OCI-LY3 (cell line): ENCODE results near the gene WDR5B.

ENCODE experiments used
- H2AFZ ChIP-seq: fragments of 200-600, 300-600 bp; shearing (Covaris generic); 2 replicates; pipeline ENCODE4 v1.6.0; 2014; ENCODE audit warnings: antibody characterized with exemption, low read depth, low read length
- H3K27ac ChIP-seq: fragments of 200-600, 300-600 bp; sonication (generic); 2 replicates; pipeline ENCODE4 v1.5.1; 2014; ENCODE audit warnings: mild to moderate bottlenecking, low read length, moderate library complexity, mixed read lengths
- H3K27me3 ChIP-seq: fragments of 200-600, 300-600 bp; sonication (generic); 2 replicates; pipeline ENCODE4 v1.6.1; 2014; ENCODE audit warnings: low read depth, low read length, mixed read lengths
- H3K36me3 ChIP-seq: fragments of 200-600, 300-600 bp; sonication (generic); replicated peaks from 2 replicates; pipeline ENCODE3; 2014; ENCODE audit warnings: low read depth, low read length, mixed read lengths
- H3K4me1 ChIP-seq: fragments of 300-600, 200-600 bp; sonication (generic); 2 replicates; pipeline ENCODE4 v1.6.1; 2014; ENCODE audit warnings: low read length, mixed read lengths
- H3K4me2 ChIP-seq: fragments of 200-600, 300-600 bp; sonication (generic); 2 replicates; pipeline ENCODE4 v1.6.1; 2014; ENCODE audit warnings: low read length, mixed read lengths
- H3K4me3 ChIP-seq: fragments of 300-600, 200-600 bp; sonication (generic); 2 replicates; pipeline ENCODE4 v1.5.1; 2014; ENCODE audit warnings: antibody characterized with exemption, mild to moderate bottlenecking, low read length, moderate library complexity
- H3K79me2 ChIP-seq: fragments of 300-600, 200-600 bp; shearing (Covaris generic); 2 replicates; pipeline ENCODE4 v1.6.1; 2014; ENCODE audit warnings: mild to moderate bottlenecking, low read length, mixed read lengths
- H3K9ac ChIP-seq: fragments of 300-600, 200-600 bp; shearing (Covaris generic); 2 replicates; pipeline ENCODE4 v1.6.0; 2014; ENCODE audit warnings: mild to moderate bottlenecking, low read length, moderate library complexity
- H3K9me3 ChIP-seq: fragments of 200-600, 300-600 bp; shearing (Covaris generic); 2 replicates; pipeline ENCODE4 v1.6.1; 2014; ENCODE audit warnings: low read length, mixed read lengths; ENCODE audit not compliant: insufficient read depth
- H4K20me1 ChIP-seq: fragments of 200-600, 300-600 bp; sonication (generic); 2 replicates; pipeline ENCODE4 v1.6.1; 2016; ENCODE audit warnings: low read length, mixed read lengths; ENCODE audit not compliant: insufficient read depth
- CTCF ChIP-seq: fragments of 200-600, 300-600 bp; sonication (generic); IDR thresholded peaks from 2 replicates; pipeline ENCODE4 v1.5.1; 2014; ENCODE audit warnings: antibody characterized with exemption, low read length, low read depth
- EZH2phosphoT487 ChIP-seq: fragments of 200-600 bp; shearing (Covaris generic); IDR thresholded peaks from 2 replicates; pipeline ENCODE4 v1.6.1; 2018; ENCODE audit warnings: antibody characterized with exemption, mixed run types, low read depth

WDR5B gene

GRCh38 chr3:122415762-122416654 is at the start of gene WDR5B:
Gene WDR5B (minus strand): TSS chr3:122416062. CDS start chr3:122415528, 534 bp downstream.
- Histone ChIP-seq H3K4me3 (peak within 1 kb of the TSS; percentile 92), H3K36me3 (peaks cover 11% of the 10 kb centered on the region), H3K4me2 (peak within 1 kb of the TSS; percentile 95), H4K20me1 (no peaks in the 10 kb centered on the region), H3K4me1 (peaks cover 12% of the 10 kb centered on the region), H3K9me3 (no peaks in the 10 kb centered on the region), H3K27ac (peak within 1 kb of the TSS; percentile 77), H3K79me2 (peaks cover 47% of the 10 kb centered on the region), H3K9ac (peak within 1 kb of the TSS; percentile 88), H2AFZ (peak within 1 kb of the TSS; percentile 86), H3K27me3 (no peaks in the 10 kb centered on the region)
- TF ChIP-seq CTCF (no peak; the same call in 1 of the 2 replicates), EZH2phosphoT487 (no peak)

- no peaks in the 10 kb centered on the region for H4K20me1 ChIP-seq
- peaks cover 38% of the 10 kb centered on the region for H3K4me1 ChIP-seq
- no peak overlapping the region for H2AFZ ChIP-seq
- peaks cover 9% of the 10 kb centered on the region for H3K36me3 ChIP-seq
- H3K9ac ChIP-seq = no peak overlapping the region
- H3K4me3 ChIP-seq = no peak overlapping the region
- H3K27ac ChIP-seq = peak overlapping the region; percentile 38; the same call in 1 of the 2 replicates
- TF ChIP-seq EZH2phosphoT487 (no peak), CTCF (no peak)
- H3K79me2 ChIP-seq = peaks cover 28% of the 10 kb centered on the region
- no peaks in the 10 kb centered on the region for H3K9me3 ChIP-seq
- H3K4me2 ChIP-seq = peak overlapping the region; percentile 20; the same call in 1 of the 2 replicates
- no peaks in the 10 kb centered on the region for H3K27me3 ChIP-seq
These were observed 48.8 kb upstream of the WDR5B start for GRCh38 chr3:122464659-122465058.

GRCh38 chr3:122462406-122462805 is 46.5 kb upstream of the WDR5B start:
- Histone ChIP-seq H3K4me3 (no peak overlapping the region), H3K79me2 (peaks cover 7% of the 10 kb centered on the region), H4K20me1 (no peaks in the 10 kb centered on the region), H3K36me3 (peaks cover 27% of the 10 kb centered on the region), H2AFZ (no peak overlapping the region), H3K4me1 (peaks cover 16% of the 10 kb centered on the region), H3K9ac (no peak overlapping the region), H3K27me3 (no peaks in the 10 kb centered on the region), H3K27ac (no peak overlapping the region), H3K4me2 (no peak overlapping the region), H3K9me3 (no peaks in the 10 kb centered on the region)
- TF ChIP-seq CTCF (no peak), EZH2phosphoT487 (no peak)

- Histone ChIP-seq H3K27me3 (no peaks in the 10 kb centered on the region), H3K36me3 (peaks cover 32% of the 10 kb centered on the region), H4K20me1 (no peaks in the 10 kb centered on the region), H3K4me3 (no peak overlapping the region), H3K9me3 (no peaks in the 10 kb centered on the region), H3K27ac (no peak overlapping the region), H3K4me2 (no peak overlapping the region), H3K9ac (no peak overlapping the region), H3K79me2 (peaks cover 3% of the 10 kb centered on the region; the same call in 1 of the 2 replicates), H2AFZ (no peak overlapping the region), H3K4me1 (peaks cover 14% of the 10 kb centered on the region)
- TF ChIP-seq CTCF = no peak
- no peak for TF ChIP-seq EZH2phosphoT487
These were observed 45.9 kb upstream of the WDR5B start for GRCh38 chr3:122461806-122462205.
